ENCODE results near the gene LAMA5. TPM values are rescaled to one million over a fixed set of nuclear protein-coding genes. Genes with fewer than 3 reads are reported as not detected.

Gene LAMA5
- total and polyA plus RNA-seq, 2 donors (not counting 1 experiment from before 2014, with no cell fraction given), result 52.9 to 83.5 TPM

GRCh38 chr20:62402456-62403150 lies 35.5 kb upstream of the LAMA5 start:
- no peak for TF ChIP-seq EZH2 (IDR thresholded peaks at IDR 0.05; ENCODE audit: borderline replicate concordance, insufficient read depth, low read depth, low read length, poor library complexity, severe bottlenecking)
- TF ChIP-seq, protein P1, sequence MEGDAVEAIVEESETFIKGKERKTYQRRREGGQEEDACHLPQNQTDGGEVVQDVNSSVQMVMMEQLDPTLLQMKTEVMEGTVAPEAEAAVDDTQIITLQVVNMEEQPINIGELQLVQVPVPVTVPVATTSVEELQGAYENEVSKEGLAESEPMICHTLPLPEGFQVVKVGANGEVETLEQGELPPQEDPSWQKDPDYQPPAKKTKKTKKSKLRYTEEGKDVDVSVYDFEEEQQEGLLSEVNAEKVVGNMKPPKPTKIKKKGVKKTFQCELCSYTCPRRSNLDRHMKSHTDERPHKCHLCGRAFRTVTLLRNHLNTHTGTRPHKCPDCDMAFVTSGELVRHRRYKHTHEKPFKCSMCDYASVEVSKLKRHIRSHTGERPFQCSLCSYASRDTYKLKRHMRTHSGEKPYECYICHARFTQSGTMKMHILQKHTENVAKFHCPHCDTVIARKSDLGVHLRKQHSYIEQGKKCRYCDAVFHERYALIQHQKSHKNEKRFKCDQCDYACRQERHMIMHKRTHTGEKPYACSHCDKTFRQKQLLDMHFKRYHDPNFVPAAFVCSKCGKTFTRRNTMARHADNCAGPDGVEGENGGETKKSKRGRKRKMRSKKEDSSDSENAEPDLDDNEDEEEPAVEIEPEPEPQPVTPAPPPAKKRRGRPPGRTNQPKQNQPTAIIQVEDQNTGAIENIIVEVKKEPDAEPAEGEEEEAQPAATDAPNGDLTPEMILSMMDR (IDR thresholded peaks at IDR 0.05), result no peak
- Mint-ChIP-seq H3K27me3 (no peaks in the 10 kb centered on the region), H3K27ac (no peak overlapping the region), H3K9me3 (ENCODE audit: insufficient read depth) (no peaks in the 10 kb centered on the region), H3K4me3 (no peak overlapping the region), H3K4me1 (peaks cover 30% of the 10 kb centered on the region)
- intact Hi-C loops (cut with micrococcal nuclease), result no loop called here
- Histone ChIP-seq H3K4me3 (ENCODE audit: control extremely low read depth in 1 of 5, extremely low read depth in 1 of 5, insufficient read depth in 1 of 5, low read depth in 2 of 5, low read length in 4 of 5) (no peak overlapping the region), H3K4me1 (ENCODE audit: control insufficient read depth in 2 of 2, insufficient read depth in 2 of 2, low read length in 2 of 2) (peaks cover 15 to 31% of the 10 kb centered on the region in 2 donors), H3K27me3 (replicated peaks in 1 of 4; ENCODE audit: control extremely low read depth in 1 of 4, control insufficient read depth in 3 of 4, insufficient read depth in 4 of 4, low read length in 3 of 4) (no peaks in the 10 kb centered on the region), H3K36me3 (replicated peaks in 1 of 2; ENCODE audit: control extremely low read depth in 1 of 2, control insufficient read depth in 1 of 2, extremely low read depth in 1 of 2, insufficient read depth in 2 of 2, low read length in 1 of 2) (no peaks in the 10 kb centered on the region), H4K20me1 (ENCODE audit: control insufficient read depth, insufficient read depth, low read length, poor library complexity, severe bottlenecking) (peaks cover 9% of the 10 kb centered on the region), H3K9ac (ENCODE audit: low read length) (no peak overlapping the region), H2AFZ (ENCODE audit: insufficient read depth, low read depth, low read length, poor library complexity, severe bottlenecking) (no peak overlapping the region), H3K79me2 (ENCODE audit: control insufficient read depth, insufficient read depth, low read length) (peaks cover 23% of the 10 kb centered on the region), H3K27ac (ENCODE audit: low read length in 2 of 2) (no peak overlapping the region), H3K4me2 (replicated peaks; ENCODE audit: low read depth, low read length, poor library complexity, severe bottlenecking) (no peak overlapping the region), H3K9me3 (ENCODE audit: control extremely low read depth in 1 of 3, control insufficient read depth in 2 of 3, insufficient read depth in 1 of 3, low read length in 2 of 3) (peaks cover 0 to 7% (median 0%) of the 10 kb centered on the region in 3 donors)
- no peak for ATAC-seq (ENCODE audit: low read depth)
- 98% methylated on average over 22 of the region's 23 CpGs for WGBS (ENCODE audit: insufficient coverage)
- DNase-seq, result no peak
- POLR2A ChIA-PET, result no interaction called here
- CTCF ChIA-PET, result interaction anchor here (0.9 kb wide), 1 partner anchor 26 kb away, joined by 3 read pairs; no protein-coding TSS in a partner anchor

DNA sequence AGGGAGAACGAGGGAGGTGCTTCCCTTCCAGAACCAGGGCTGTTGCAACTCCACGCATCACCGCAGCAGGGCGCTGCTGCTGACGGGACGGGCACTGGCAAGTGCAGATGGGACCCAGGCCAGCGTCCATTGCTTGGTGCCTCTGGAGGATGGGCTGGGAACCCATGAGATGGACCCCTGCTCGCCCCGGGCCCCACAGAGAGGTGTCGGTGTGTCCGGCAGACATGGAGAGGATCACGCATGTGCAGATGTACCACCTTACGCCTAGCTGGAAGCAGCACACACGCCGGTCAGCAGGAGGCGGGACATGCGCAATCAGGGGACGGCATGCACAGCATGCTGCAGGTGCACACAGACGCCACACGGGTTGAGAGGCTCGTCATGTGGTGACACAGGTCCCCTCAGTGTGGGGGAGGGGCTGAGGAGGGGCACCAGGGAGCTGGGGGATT lies 34.2 kb upstream of the LAMA5 start:
- Histone ChIP-seq H3K79me2 (ENCODE audit: control insufficient read depth, insufficient read depth, low read length) (peaks cover 18% of the 10 kb centered on the region), H3K27ac (ENCODE audit: low read length in 2 of 2) (no peak overlapping the region), H2AFZ (ENCODE audit: insufficient read depth, low read depth, low read length, poor library complexity, severe bottlenecking) (no peak overlapping the region), H3K4me1 (ENCODE audit: control insufficient read depth in 2 of 2, insufficient read depth in 2 of 2, low read length in 2 of 2) (peaks cover 10 to 23% of the 10 kb centered on the region in 2 donors), H3K36me3 (replicated peaks in 1 of 2; ENCODE audit: control extremely low read depth in 1 of 2, control insufficient read depth in 1 of 2, extremely low read depth in 1 of 2, insufficient read depth in 2 of 2, low read length in 1 of 2) (no peaks in the 10 kb centered on the region), H4K20me1 (ENCODE audit: control insufficient read depth, insufficient read depth, low read length, poor library complexity, severe bottlenecking) (peaks cover 7% of the 10 kb centered on the region), H3K9me3 (ENCODE audit: control extremely low read depth in 1 of 3, control insufficient read depth in 2 of 3, insufficient read depth in 1 of 3, low read length in 2 of 3) (peaks cover 0 to 7% (median 0%) of the 10 kb centered on the region in 3 donors), H3K4me3 (ENCODE audit: control extremely low read depth in 1 of 5, extremely low read depth in 1 of 5, insufficient read depth in 1 of 5, low read depth in 2 of 5, low read length in 4 of 5) (no peak overlapping the region), H3K27me3 (replicated peaks in 1 of 4; ENCODE audit: control extremely low read depth in 1 of 4, control insufficient read depth in 3 of 4, insufficient read depth in 4 of 4, low read length in 3 of 4) (no peaks in the 10 kb centered on the region), H3K9ac (ENCODE audit: low read length) (no peak overlapping the region), H3K4me2 (replicated peaks; ENCODE audit: low read depth, low read length, poor library complexity, severe bottlenecking) (no peak overlapping the region)
- Mint-ChIP-seq H3K4me3 (no peak overlapping the region), H3K9me3 (ENCODE audit: insufficient read depth) (no peaks in the 10 kb centered on the region), H3K27ac (peak overlapping the region; percentile 20), H3K27me3 (no peaks in the 10 kb centered on the region), H3K4me1 (peaks cover 30% of the 10 kb centered on the region)
- CTCF ChIA-PET, result interaction anchor here (1.5 kb wide), 1 partner anchor 99 kb away, joined by 5 read pairs; no protein-coding TSS in a partner anchor
- POLR2A ChIA-PET, result no interaction called here
- WGBS (ENCODE audit: insufficient coverage), result 91% methylated on average over 21 of the region's 21 CpGs
- no peak for TF ChIP-seq EZH2 (IDR thresholded peaks at IDR 0.05; ENCODE audit: borderline replicate concordance, insufficient read depth, low read depth, low read length, poor library complexity, severe bottlenecking)
- TF ChIP-seq, protein P1 (IDR thresholded peaks at IDR 0.05), result no peak
- intact Hi-C loops (cut with micrococcal nuclease), result no loop called here
- DNase-seq (no peak), ATAC-seq (ENCODE audit: low read depth) (no peak)

Measured in B cell (primary cell).